Neural cell (in vitro differentiated cells): ENCODE data around the gene GAS7.

Experiments
- CTCF ChIP-seq: fragments of 450-650 bp; IDR thresholded peaks from 2 replicates; pipeline ENCODE4 v1.5.1; 2014; ENCODE audit warnings: antibody characterized with exemption, mild to moderate bottlenecking, moderate library complexity; ENCODE audit not compliant: poor library complexity, severe bottlenecking
- EP300 ChIP-seq: fragments of 450-650 bp; conservative IDR thresholded peaks from 2 replicates; pipeline ENCODE4 v1.6.1; 2014; ENCODE audit warnings: antibody characterized with exemption, mild to moderate bottlenecking, moderate library complexity; ENCODE audit not compliant: poor library complexity, severe bottlenecking
- EZH2 ChIP-seq: fragments of 200-600, 300-800 bp; shearing (Covaris generic), sonication (generic); IDR thresholded peaks from 2 replicates; pipeline ENCODE4 v1.6.1; 2014; ENCODE audit warnings: antibody characterized with exemption, low read length, borderline replicate concordance, mild to moderate bottlenecking; ENCODE audit not compliant: insufficient read depth, poor library complexity, severe bottlenecking
- MXI1 ChIP-seq: fragments of 450-650 bp; conservative IDR thresholded peaks from 2 replicates; pipeline ENCODE4 v1.6.1; 2014; ENCODE audit warnings: antibody characterized with exemption, mild to moderate bottlenecking; ENCODE audit not compliant: poor library complexity, severe bottlenecking
- POLR2AphosphoS5 ChIP-seq: IDR thresholded peaks from 2 replicates; pipeline ENCODE4 v1.6.1; 2012
- TAF1 ChIP-seq: IDR thresholded peaks from 2 replicates; pipeline ENCODE4 v1.6.1; 2012; ENCODE audit warnings: low read depth

- TF ChIP-seq CTCF (no peak), POLR2AphosphoS5 (no peak), MXI1 (no peak), TAF1 (no peak), EZH2 (no peak), EP300 (no peak)
These were observed 216.2 kb downstream of the GAS7 start for GRCh38 chr17:9982159-9982558.
